ENCODE measurements around the gene CDK5RAP2.
"Not testable (repeated sequence)": the region's sequence is repeated elsewhere in the genome, so short reads cannot be mapped to it uniquely, and the experiment has no call there.

The CDK5RAP2 gene

DNA sequence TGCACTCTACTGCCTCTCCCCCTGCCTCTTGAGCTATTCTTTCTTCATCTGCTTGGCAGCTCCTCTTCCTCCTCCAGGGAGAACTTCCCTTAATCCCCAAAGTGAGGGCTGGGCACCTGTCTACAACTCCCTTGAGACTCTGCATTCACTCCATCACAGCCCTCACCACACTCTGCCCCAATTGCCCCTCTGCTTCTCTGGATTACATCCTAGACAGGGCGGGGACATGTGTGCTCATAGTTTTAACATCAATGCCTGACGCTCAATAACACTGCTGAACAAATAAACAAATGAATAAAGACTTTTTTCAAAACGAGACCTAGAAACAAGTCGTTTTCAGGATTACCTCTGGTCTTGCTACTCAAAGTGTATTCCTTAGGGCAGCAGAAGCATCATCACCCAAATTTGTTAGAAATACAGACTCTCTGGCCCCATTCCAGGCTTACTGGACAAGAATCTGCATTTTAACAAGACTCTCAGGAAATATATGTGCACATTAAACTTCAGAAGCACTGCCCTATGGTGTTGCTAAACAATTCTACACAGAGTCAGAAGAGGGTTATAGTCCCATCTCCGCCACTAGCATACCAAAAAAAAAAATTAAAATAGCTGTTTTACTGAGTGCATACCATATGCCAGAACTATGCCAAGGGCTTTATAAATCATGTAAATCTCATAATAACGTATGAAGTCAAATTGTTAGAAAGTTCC lies 115.6 kb downstream of the CDK5RAP2 start:
- DNase-seq: peak; percentile 18

DNA sequence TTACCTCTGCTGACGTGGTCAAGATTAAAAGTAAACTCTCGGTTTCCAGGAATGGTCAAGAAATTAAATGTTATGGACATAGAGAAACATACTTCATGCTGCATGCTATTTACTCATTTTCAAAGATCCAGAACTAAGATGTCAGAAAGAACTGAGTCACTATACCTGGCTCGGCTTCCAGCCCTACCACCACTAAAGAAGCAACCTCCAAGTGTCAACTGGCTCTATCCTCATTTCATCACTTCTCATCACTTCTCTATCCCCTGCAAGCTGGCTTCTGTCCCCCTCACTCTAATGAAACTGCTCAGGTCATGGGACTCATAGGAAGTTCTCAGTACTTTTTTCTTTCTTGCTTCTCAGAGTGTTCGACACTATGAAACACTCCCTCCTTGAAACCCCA lies 116.2 kb downstream of the CDK5RAP2 start:
- DNase-seq: no peak

DNA sequence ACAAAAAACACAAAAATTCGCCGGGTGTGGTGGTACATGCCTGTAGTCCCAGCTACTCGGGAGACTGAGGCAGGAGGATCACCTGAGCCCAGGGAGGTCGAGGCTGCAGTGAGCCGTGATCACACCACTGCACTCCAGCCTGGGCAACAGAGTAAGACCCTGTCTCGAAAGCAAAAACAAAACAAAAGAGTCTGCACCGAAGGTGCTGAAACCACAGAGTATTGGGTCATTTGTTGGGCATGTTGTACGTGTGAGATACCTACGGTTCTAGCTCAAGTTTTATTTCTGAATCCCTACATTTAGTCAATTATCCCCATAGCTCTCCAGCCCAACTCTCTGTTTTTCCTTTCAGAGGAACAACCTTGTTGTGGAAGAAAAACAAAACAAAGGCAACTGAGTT lies 118.3 kb downstream of the CDK5RAP2 start:
- not testable (repeated sequence) for DNase-seq

DNA sequence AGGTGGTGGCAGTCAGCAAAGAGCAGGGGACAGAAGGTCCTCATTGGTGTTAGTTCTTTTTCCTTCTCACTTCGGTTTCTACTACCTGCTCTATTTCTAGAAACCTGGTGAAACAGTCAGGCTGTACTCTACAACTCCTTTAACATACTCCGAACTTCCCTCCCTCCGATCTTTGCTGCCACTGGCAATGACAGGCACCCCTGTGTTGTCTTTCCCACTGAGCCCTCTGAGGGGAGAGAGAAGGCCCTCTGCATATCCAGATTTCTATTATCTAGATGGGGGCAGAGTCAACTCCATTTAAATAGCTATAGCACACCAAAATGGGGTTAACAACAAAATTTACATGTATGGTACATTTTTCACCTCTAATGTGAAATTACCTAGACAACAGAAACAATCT lies 123.7 kb downstream of the CDK5RAP2 start:
- no peak for DNase-seq

DNA sequence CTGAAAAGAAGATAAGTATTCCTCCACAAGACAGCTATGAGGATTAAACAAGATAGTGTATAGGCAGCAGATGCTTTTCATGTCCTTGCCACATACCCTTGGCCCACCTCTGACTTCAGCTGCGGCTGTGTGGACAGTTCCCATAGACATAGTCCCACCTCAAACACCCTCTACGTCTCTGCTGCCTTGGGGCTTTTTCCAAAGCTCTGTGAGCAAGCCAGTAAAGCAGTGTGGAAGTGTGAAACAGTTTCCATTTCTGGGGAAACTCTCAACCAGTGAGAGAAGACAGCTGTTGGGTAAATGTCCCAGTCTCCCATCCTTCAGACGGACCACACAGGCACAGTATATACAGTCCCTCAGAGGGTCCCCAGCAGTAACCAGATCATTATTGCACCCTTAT lies 125.5 kb downstream of the CDK5RAP2 start:
- DNase-seq: no peak

DNA sequence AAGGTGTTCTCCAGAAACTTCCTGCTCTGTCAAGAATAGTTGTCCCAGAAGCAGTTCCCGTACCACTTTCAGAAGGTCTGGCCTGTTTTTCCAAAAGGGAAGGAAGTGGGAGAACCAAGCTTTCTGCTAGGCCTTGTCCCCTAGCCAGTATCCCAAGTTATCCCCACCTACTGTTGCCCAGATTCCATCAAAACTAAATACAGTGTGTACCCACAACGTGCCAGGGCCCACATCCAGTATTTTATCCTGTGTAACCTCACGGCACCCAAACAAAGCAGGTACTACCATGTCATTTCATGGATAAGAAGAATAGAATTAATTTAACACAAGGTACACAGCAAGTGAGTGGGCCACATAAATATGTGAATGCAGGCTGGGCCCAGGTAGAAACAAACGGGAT lies 126.2 kb downstream of the CDK5RAP2 start:
- DNase-seq: no peak

DNA sequence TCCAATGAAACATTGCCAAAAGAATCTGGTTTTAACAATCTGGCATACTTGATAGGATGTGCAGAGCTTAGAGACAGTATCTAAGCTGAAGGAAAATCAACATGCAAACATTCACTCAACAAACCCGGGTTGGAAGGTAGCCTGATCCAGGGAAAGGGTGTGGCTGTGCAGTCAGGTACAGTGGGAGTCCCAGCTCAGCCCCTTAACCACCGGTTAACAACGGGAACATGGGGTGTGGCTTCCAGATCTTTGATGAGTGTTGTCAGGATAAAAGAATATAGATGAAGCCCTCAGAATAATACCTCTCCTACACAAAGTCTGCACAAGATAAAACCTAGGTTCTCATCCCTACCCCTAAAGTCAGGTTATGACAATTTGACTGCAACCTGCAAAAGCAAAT lies 127.3 kb downstream of the CDK5RAP2 start:
- no peak for DNase-seq

DNA sequence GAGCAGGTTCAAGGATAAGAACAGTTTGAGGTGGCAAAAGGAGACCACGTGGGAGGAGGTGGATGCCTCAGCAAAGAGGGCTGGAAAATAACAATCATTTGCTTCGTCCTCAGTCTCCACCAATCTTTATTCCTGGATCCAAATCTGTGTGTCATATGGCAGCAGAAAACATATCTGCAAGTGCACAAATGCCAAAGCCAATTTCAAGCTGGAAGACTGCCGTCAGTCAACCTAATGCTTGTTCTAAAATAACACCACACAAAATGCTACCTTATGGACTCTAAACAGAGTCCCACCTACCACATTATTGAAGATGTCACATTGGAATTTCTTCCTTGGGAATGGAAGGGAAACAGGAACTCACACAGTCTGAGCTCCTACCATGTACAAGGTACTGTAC lies 129.1 kb downstream of the CDK5RAP2 start:
- DNase-seq: no peak

DNA sequence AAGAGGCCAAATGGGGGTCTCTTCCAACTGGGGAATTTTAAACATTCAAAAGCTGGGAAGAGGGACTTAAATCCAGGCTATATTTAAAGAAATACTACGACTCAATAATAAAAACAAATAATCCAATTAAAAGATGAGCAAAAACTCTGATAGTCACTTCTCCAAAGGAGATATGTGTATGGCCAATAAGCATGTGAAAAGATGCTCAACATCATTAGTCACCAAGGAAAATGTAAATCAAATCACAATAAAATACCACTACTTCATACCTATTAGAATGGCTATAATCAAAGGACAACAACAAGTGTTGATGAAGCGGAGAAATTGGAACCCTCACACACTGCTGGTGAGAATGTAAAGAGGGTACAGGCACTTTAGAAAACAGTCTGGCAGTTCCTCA lies 130.4 kb downstream of the CDK5RAP2 start:
- DNase-seq: no peak

DNA sequence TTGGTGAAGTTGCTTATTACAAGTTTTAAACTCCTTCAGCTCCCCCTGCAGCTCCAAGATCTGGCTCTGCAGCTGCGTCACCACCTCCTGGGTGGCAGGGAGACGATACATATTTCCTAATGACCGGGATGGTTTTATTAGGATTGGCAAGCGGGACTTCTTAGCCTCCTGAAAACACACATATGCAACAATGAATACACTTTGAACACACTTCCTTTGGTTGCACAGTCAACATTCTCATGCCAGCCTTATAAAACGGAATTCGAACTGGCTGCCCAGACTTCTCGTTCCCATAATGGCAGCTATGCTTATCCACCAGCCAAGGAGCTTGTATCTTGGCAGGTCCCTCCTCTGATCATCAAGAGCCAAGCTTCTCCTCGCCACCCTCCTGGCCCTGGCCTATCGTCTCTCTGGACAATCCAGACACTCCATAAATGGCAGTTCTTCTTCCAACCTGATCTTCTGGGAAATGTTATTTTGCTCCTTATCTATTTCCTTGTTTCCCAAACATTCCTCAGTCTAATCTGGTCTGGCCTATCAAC lies 131.9 kb downstream of the CDK5RAP2 start:
- DNase-seq: no peak

DNA sequence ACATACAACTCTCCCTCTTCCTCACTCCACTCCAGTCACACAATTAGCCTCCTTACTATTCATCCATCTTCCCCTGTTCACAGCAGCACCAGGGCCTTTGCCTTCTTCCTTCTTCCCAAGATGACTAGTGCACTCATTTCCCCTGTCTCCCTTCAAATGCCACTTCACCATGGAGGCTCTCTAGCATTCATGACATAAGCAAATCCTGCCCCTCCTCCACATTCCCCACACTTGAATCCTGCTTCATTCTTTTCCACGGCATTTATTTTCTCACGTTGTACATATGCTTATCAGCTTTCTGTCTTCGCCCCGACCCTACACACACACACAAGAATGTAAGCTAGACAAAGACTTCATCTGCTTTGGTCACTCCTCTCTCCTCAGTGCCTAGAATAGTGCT lies 133.3 kb downstream of the CDK5RAP2 start:
- DNase-seq: no peak

DNA sequence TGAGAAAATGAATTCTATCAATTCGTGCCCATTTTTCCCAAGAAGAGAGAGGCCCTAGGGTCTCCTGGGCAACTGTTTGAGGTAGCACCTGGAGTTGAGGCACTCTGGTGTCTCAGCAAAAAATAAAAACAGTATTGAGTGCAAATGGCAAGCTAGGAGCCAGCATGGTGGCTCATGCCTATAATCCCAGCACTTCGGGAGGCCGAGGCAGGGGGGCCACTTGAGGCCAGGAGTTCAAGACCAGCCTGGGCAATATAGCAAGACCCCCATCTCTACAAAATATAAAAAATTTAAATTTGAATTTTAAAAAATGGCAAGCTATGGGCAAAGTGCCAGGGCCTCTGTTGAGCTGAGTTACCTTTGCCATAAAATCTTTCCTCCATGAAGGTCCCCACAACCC lies 136.0 kb downstream of the CDK5RAP2 start:
- DNase-seq: no peak

DNA sequence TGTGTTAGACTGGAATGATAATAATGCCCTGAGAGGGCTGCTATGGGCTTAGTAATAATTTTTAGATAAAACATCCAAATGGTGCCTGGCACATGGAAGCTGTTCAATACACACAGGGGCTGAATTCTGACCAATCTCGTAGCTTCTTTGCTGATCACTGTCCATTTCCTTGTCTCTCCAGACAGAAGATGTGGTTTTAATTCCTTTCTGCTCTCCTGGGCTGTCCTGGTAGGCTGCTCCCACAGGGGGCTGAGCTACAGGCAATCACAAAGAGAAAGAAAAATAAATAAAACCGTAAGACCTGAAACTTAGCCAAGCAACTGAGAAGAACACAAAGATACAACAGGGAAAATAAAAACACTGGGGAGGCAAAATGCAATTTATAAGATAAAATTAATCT lies 136.5 kb downstream of the CDK5RAP2 start:
- DNase-seq: no peak

DNA sequence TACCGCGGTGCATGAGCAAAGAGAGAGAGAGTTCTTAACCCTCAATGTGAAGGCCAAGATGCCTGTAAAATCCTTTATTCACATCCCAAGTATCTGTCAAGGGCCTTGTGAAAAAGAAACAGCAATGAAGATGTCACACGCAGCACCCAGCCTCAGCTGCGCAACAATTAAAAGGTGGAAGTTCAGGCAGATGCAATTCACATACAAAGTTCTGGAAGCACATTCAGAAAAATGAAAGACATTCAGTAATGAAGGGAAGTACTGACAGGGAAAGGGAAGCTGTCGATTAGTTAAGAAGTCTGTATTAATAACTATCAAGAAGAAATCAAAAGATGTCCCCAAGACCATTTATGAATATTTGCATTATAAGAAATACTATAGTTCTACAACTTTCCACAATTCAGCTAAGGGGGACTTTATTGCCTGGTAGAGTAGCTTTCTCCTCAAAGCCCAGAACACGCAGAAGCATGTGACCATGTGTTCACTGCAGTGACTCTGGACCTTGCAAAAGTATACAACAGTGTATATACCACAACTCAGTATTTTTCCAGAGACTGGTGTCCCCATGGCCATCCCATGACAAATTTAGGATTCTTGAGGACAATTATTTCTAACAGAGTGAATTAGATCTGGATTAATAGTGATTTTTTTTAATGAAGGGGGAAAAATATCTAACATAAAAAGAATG lies 137.5 kb downstream of the CDK5RAP2 start:
- DNase-seq: no peak

DNA sequence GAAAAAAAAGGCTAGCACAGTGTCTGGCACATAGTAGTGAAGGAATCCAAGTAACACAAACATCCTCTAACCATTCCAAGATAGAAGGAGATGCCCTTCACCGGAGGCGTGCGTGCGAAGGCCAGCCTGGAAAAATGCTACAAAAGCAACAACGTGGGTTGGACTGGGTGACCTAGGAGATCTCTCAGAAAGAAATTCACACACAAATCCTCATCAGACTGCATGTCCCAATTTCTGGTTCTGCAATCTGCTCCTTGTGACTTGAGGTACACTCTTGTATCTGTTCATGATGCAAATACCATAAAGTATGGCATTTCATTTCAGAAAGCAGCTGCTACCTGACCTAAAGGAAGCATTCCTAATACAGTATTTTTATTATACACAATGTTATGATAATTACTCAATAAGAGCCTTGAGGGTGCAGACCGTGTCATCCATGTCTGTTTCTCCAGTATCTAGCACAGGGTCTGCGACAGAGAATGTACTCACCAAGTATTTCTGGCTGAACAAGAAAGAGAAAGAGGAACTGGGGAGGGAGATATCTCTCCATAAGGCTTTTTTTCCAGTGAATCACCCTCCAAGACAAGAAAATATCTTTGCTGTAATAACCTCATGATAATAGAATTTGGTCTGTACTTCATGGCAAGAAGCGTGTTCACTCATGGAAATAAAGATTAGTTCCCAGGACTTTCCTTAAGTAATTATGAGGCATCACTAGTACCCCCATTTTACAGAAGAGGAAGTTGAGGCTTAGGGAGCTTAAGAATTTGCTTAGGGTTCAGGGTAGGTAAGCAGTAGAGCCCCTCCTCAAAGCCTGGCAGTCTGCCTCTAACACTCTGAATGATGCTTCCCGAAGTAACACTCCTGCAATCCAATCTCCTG lies 138.3 kb downstream of the CDK5RAP2 start:
- no peak for DNase-seq

DNA sequence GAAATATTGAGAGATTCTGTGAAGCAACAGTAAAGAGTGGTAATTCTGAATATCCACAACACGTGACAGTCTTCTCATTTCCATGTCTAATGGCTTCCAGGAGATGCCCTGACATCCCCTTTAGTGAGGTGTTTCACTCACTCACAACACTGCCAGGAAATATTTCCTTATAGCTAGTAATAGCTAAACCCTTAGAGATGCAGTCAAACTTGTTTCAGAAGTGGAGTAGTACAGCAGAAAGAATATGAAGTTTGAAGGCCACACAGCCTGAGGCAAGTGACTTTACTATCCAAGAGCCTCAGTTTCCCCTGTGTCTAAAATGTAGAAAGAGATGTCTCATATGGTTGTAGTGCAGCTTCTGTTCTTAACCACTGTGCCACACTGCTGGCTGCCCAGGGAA lies 139.2 kb downstream of the CDK5RAP2 start:
- DNase-seq: no peak

DNA sequence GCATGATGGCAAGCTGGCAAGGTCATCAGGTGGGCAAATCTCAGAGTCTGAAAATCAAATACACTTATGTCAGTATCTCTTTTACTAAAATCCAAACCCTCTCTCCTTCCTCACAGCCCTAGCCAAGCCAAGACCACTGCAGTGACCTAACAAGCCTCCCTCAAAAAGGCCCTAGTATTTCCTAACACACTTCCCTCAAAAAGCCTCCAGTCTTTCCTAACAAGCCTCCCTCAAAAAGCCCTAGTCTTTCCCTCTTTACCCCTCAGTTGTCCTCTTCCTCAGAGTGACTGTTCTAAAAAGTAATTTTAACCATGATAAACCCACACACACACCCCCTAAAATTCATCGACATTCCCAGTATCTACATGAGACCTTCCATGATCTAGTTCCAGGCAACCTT lies 140.0 kb downstream of the CDK5RAP2 start:
- no peak for DNase-seq

DNA sequence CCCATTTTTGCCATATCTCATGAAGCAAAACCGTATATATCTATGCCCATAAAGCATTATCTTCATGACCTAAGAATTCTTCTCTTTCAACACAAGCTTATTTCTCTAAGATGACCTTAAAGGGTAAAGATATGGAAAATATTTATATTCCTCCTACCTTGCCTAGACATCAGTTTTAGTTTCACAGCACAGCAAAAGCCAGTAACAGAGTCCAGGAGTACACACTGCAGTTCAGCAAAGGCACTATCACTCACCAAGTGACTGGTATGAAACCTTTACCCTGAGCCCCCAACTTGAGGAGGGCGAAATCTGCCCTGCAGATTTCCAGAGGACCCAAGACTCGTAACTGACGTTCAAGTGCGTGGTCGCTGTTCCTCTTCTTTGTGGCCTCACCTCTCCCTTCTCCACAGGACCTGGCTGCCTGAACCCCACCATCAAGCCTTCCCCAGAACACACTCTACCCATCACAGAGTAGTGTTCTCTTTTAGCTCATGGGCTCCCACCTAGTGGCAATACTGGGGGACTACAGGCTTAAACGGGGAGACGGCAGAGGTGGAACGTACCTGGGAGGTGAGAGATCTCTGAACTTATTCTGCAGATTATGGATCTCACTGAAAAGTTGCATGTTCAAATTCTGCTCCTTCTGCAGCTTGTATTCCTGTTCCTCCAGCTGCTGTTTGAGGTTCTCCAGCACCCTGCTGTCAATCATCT lies 141.0 kb downstream of the CDK5RAP2 start:
- DNase-seq: no peak

DNA sequence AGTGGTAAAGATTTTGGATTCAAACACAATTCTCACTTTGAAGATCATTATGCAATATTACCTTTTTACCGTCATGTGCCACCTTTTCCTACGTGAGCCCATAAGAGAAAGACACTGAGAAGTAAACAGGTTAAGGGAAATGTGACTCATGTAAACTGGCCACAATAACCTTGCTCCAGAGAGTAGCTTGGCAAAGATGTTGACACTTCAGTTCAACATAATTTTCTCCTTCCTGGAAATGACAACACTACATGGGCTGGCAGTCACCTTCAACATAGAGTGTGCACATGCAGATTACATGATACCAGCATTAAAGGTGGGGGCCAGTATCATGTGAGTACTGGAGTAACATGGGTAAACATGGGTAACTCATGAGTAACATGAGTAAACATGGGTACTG lies 141.9 kb downstream of the CDK5RAP2 start:
- no peak for DNase-seq

DNA sequence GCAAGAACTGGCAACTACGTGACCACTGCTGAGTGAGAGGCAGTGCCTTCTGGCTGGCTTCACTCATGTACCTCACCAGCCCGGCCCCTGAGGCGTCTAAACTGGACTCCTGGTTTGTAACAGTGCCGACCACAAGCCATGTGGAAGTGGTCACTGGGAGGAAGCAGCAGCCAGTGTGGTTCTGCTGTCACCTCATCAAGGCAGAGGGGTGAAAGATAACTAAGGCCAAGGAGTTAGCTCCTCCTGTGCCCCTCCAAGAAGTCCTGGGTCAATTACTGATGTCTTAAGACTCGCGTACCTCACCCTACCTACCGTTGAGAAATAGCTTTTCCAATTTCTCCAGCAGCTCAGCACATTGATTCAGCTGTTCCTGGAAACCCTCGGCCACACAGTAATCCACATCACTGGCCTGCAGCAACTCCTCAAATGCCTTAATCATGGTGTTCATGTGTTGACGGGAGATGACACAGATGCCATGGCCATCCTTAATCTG lies 142.9 kb downstream of the CDK5RAP2 start:
- no peak for DNase-seq

DNA sequence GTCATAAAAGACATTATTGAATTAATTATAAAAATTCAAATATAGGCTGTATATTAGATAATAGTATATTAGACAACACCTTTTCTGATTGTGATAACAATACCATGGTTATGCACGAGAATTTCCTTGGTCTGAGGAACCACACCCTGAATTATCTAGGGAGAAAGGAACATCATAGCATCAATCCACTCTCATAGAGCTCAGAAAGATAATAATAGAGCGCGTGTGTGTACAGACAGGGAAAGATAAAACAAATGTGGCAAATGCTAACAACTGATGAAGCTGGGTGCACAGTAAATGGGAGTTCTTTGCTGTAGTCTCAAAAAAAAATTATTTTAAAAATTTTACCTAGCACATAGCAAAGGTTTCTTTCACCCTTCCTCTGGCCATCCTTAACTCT lies 143.5 kb downstream of the CDK5RAP2 start:
- DNase-seq: no peak

DNA sequence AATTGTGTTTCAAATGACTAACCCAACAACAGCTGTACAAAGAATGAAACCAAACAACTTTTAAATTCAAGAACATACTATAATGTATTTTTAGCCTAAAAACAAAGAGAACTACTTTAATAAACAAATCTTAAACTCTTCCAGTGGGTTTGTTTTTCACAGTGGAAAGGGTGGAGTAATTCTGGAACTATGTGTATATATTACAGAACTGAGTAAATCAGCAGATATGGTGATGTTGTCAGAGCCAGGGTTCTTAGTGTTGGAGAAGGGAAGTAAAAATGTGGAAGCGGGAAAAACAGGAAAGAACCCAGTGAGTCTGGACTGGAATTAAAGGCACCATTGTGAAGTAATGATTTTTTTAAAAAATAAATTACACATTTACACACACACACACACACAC lies 144.9 kb downstream of the CDK5RAP2 start:
- no peak for DNase-seq

DNA sequence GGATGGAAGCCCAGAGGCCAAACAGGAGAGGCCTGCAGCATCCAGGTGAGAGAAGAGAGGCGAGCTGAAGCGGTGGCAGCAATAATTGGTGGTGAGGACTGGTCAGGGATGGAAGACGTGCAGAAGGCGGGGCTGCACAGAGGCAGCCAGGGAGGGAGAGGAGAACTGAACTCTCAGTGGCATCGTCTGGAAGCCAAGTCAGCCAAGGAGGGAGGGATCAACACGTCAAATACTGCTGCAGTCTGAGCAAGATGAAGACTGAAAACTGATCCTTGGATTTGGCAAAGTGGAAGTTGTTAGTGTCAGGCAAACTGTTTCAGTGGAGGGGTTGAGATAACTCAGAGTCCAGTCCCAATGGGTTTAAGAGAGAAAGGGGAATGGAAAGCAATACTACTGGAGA lies 145.4 kb downstream of the CDK5RAP2 start:
- no peak for DNase-seq

Data from NCI-H524 treated with DMSO at 0.1 percent for 48 hours (cell line).